Measurements from ENCODE around the gene ANKHD1.

The ANKHD1 gene

GRCh38 chr5:140400730-140401361 lies 787 bp upstream of the ANKHD1 start:
- H3K36me3 ChIP-seq (ENCODE audit: control insufficient read depth, insufficient read depth, low read length) = no peaks in the 10 kb centered on the region
- H3K9me3 ChIP-seq (ENCODE audit: control insufficient read depth, low read length) = no peaks in the 10 kb centered on the region
- peak; percentile 66 to 84 (median 83) for DNase-seq
- H3K27ac ChIP-seq (ENCODE audit: insufficient read depth, low read length, poor library complexity, severe bottlenecking) = peak overlapping the region; percentile 88
- peak overlapping the region; percentile 83 for H3K4me3 ChIP-seq (ENCODE audit: insufficient read depth, low read depth, low read length, poor library complexity, severe bottlenecking)
- peaks cover 26% of the 10 kb centered on the region for H3K4me1 ChIP-seq (ENCODE audit: control insufficient read depth, insufficient read depth, low read length, poor library complexity, severe bottlenecking)
- no peaks in the 10 kb centered on the region for H3K27me3 ChIP-seq (replicated peaks; ENCODE audit: control insufficient read depth, insufficient read depth, low read length, poor library complexity, severe bottlenecking)

GRCh38 chr5:140402258-140403074 lies 833 bp downstream of the ANKHD1 start:
- peak overlapping the region; percentile 91 for H3K4me3 ChIP-seq (ENCODE audit: insufficient read depth, low read depth, low read length, poor library complexity, severe bottlenecking)
- H3K4me1 ChIP-seq (ENCODE audit: control insufficient read depth, insufficient read depth, low read length, poor library complexity, severe bottlenecking) = peaks cover 27% of the 10 kb centered on the region
- peak overlapping the region; percentile 88 for H3K27ac ChIP-seq (ENCODE audit: insufficient read depth, low read length, poor library complexity, severe bottlenecking)
- peak; percentile 25 to 47 (median 46) for DNase-seq
- no peaks in the 10 kb centered on the region for H3K9me3 ChIP-seq (ENCODE audit: control insufficient read depth, low read length)
- H3K27me3 ChIP-seq (replicated peaks; ENCODE audit: control insufficient read depth, insufficient read depth, low read length, poor library complexity, severe bottlenecking) = no peaks in the 10 kb centered on the region
- no peaks in the 10 kb centered on the region for H3K36me3 ChIP-seq (ENCODE audit: control insufficient read depth, insufficient read depth, low read length)

- H3K4me3 ChIP-seq (ENCODE audit: insufficient read depth, low read depth, low read length, poor library complexity, severe bottlenecking) = peak overlapping the region; percentile 91
- peaks cover 32% of the 10 kb centered on the region for H3K4me1 ChIP-seq (ENCODE audit: control insufficient read depth, insufficient read depth, low read length, poor library complexity, severe bottlenecking)
- H3K9me3 ChIP-seq (ENCODE audit: control insufficient read depth, low read length) = no peaks in the 10 kb centered on the region
- H3K27me3 ChIP-seq (replicated peaks; ENCODE audit: control insufficient read depth, insufficient read depth, low read length, poor library complexity, severe bottlenecking) = no peaks in the 10 kb centered on the region
- DNase-seq = no peak
- peak overlapping the region; percentile 26 for H3K27ac ChIP-seq (ENCODE audit: insufficient read depth, low read length, poor library complexity, severe bottlenecking)
- H3K36me3 ChIP-seq (ENCODE audit: control insufficient read depth, insufficient read depth, low read length) = no peaks in the 10 kb centered on the region
These were observed 2.0 kb downstream of the ANKHD1 start for GRCh38 chr5:140403613-140404012.

GRCh38 chr5:140408750-140409241 lies 7.2 kb downstream of the ANKHD1 start:
- no peak overlapping the region for H3K4me3 ChIP-seq (ENCODE audit: insufficient read depth, low read depth, low read length, poor library complexity, severe bottlenecking)
- DNase-seq = no peak
- H3K36me3 ChIP-seq (ENCODE audit: control insufficient read depth, insufficient read depth, low read length) = no peaks in the 10 kb centered on the region
- H3K27me3 ChIP-seq (replicated peaks; ENCODE audit: control insufficient read depth, insufficient read depth, low read length, poor library complexity, severe bottlenecking) = no peaks in the 10 kb centered on the region
- H3K27ac ChIP-seq (ENCODE audit: insufficient read depth, low read length, poor library complexity, severe bottlenecking) = no peak overlapping the region
- peaks cover 23% of the 10 kb centered on the region for H3K4me1 ChIP-seq (ENCODE audit: control insufficient read depth, insufficient read depth, low read length, poor library complexity, severe bottlenecking)
- H3K9me3 ChIP-seq (ENCODE audit: control insufficient read depth, low read length) = no peaks in the 10 kb centered on the region

GRCh38 chr5:140413230-140413629 lies 11.6 kb downstream of the ANKHD1 start:
- DNase-seq = no peak
- H3K4me3 ChIP-seq (ENCODE audit: insufficient read depth, low read depth, low read length, poor library complexity, severe bottlenecking) = no peak overlapping the region
- H3K27ac ChIP-seq (ENCODE audit: insufficient read depth, low read length, poor library complexity, severe bottlenecking) = no peak overlapping the region
- H3K27me3 ChIP-seq (replicated peaks; ENCODE audit: control insufficient read depth, insufficient read depth, low read length, poor library complexity, severe bottlenecking) = no peaks in the 10 kb centered on the region
- no peaks in the 10 kb centered on the region for H3K9me3 ChIP-seq (ENCODE audit: control insufficient read depth, low read length)
- H3K4me1 ChIP-seq (ENCODE audit: control insufficient read depth, insufficient read depth, low read length, poor library complexity, severe bottlenecking) = peaks cover 5% of the 10 kb centered on the region
- H3K36me3 ChIP-seq (ENCODE audit: control insufficient read depth, insufficient read depth, low read length) = no peaks in the 10 kb centered on the region

- Histone ChIP-seq H3K9me3 (ENCODE audit: control insufficient read depth, low read length) (no peaks in the 10 kb centered on the region), H3K4me1 (ENCODE audit: control insufficient read depth, insufficient read depth, low read length, poor library complexity, severe bottlenecking) (peaks cover 4% of the 10 kb centered on the region)
- no peak for DNase-seq
These were observed 15.6 kb downstream of the ANKHD1 start for GRCh38 chr5:140417235-140417634.

GRCh38 chr5:140418862-140419520 lies 17.4 kb downstream of the ANKHD1 start:
- H3K27ac ChIP-seq (ENCODE audit: insufficient read depth, low read length, poor library complexity, severe bottlenecking) = no peak overlapping the region
- H3K4me1 ChIP-seq (ENCODE audit: control insufficient read depth, insufficient read depth, low read length, poor library complexity, severe bottlenecking) = peaks cover 11% of the 10 kb centered on the region
- no peak for DNase-seq
- H3K36me3 ChIP-seq (ENCODE audit: control insufficient read depth, insufficient read depth, low read length) = no peaks in the 10 kb centered on the region
- H3K4me3 ChIP-seq (ENCODE audit: insufficient read depth, low read depth, low read length, poor library complexity, severe bottlenecking) = no peak overlapping the region
- no peaks in the 10 kb centered on the region for H3K27me3 ChIP-seq (replicated peaks; ENCODE audit: control insufficient read depth, insufficient read depth, low read length, poor library complexity, severe bottlenecking)
- no peaks in the 10 kb centered on the region for H3K9me3 ChIP-seq (ENCODE audit: control insufficient read depth, low read length)

More at GRCh38 chr5:140417235-140417634, 15.6 kb downstream of the ANKHD1 start:
- H3K27ac ChIP-seq (ENCODE audit: insufficient read depth, low read length, poor library complexity, severe bottlenecking) = no peak overlapping the region
- no peaks in the 10 kb centered on the region for H3K27me3 ChIP-seq (replicated peaks; ENCODE audit: control insufficient read depth, insufficient read depth, low read length, poor library complexity, severe bottlenecking)
- H3K36me3 ChIP-seq (ENCODE audit: control insufficient read depth, insufficient read depth, low read length) = no peaks in the 10 kb centered on the region
- H3K4me3 ChIP-seq (ENCODE audit: insufficient read depth, low read depth, low read length, poor library complexity, severe bottlenecking) = no peak overlapping the region

GRCh38 chr5:140420226-140420570 lies 18.6 kb downstream of the ANKHD1 start:
- no peaks in the 10 kb centered on the region for H3K27me3 ChIP-seq (replicated peaks; ENCODE audit: control insufficient read depth, insufficient read depth, low read length, poor library complexity, severe bottlenecking)
- H3K27ac ChIP-seq (ENCODE audit: insufficient read depth, low read length, poor library complexity, severe bottlenecking) = no peak overlapping the region
- H3K36me3 ChIP-seq (ENCODE audit: control insufficient read depth, insufficient read depth, low read length) = no peaks in the 10 kb centered on the region
- no peak overlapping the region for H3K4me3 ChIP-seq (ENCODE audit: insufficient read depth, low read depth, low read length, poor library complexity, severe bottlenecking)
- H3K4me1 ChIP-seq (ENCODE audit: control insufficient read depth, insufficient read depth, low read length, poor library complexity, severe bottlenecking) = peaks cover 11% of the 10 kb centered on the region
- no peak for DNase-seq
- H3K9me3 ChIP-seq (ENCODE audit: control insufficient read depth, low read length) = no peaks in the 10 kb centered on the region

- Histone ChIP-seq H3K27ac (ENCODE audit: insufficient read depth, low read length, poor library complexity, severe bottlenecking) (no peak overlapping the region), H3K4me3 (ENCODE audit: insufficient read depth, low read depth, low read length, poor library complexity, severe bottlenecking) (no peak overlapping the region), H3K4me1 (ENCODE audit: control insufficient read depth, insufficient read depth, low read length, poor library complexity, severe bottlenecking) (peaks cover 11% of the 10 kb centered on the region), H3K36me3 (ENCODE audit: control insufficient read depth, insufficient read depth, low read length) (no peaks in the 10 kb centered on the region), H3K27me3 (replicated peaks; ENCODE audit: control insufficient read depth, insufficient read depth, low read length, poor library complexity, severe bottlenecking) (no peaks in the 10 kb centered on the region), H3K9me3 (ENCODE audit: control insufficient read depth, low read length) (no peaks in the 10 kb centered on the region)
- DNase-seq = no peak
These were observed 19.2 kb downstream of the ANKHD1 start for GRCh38 chr5:140420665-140421361.
